Measurements from ENCODE around the gene RBP3. TPM values are rescaled to one million over a fixed set of nuclear protein-coding genes. Genes with fewer than 3 reads are reported as not detected.

The RBP3 gene
- total RNA-seq, 1 donor from 2014 or later, result not detected

DNA sequence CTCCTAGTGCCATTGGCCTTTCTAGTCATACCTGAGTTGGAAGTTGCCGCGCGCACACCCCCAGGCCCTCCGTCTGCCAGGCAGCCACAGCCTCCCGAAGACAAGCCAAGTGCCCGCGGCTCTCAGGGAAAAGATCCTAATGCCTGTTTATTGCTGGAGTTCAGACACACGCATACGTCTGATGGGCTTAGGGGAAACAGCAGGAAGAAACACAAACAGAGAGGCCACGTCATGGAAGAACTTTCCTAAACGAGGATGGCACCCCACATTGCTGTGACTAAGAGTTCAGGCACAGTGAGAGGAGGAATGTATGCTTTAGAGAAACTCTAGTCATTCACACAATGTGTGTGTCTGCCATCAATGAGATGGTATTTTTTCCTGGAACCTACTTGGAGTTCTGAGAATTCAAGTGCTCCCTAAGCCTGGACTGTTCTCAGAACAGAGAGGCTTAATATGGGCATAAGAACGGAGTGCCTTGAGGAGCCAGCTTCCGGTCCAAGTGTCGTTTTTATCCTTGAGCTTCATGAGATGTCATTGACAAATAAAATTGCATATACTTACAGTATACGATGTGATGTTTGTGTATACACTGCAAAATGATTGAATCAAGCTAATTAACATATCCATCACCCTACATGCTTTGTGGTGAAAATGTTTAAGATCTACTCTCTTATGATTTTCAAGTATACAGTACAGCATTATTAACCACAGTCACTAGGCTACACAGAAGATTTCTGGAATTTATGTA is 11.6 kb upstream of the RBP3 start:
- peak; percentile 62 for DNase-seq (ENCODE audit: low spot score)

DNA sequence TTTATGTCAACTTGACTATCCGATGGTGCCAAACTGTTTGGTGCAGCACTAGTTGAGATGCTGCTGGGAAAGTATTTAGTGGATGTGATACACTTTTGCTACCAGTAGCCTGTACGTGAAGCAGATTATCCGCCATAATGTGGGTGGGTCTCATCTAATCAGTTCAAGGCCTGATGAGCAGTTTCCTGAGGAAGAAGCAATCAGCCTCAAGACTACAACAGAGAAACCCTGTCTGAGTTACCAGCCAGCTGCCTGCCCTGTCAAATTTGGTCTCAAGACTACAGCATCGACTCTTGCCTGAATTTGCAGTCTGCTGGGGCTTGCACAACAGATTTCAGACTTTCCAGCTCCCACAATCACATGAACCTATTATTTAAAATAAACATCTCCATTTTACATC is 10.9 kb upstream of the RBP3 start:
- DNase-seq (ENCODE audit: low spot score), result no peak

- no peak for DNase-seq (ENCODE audit: low spot score)
Measured at GRCh38 chr10:47339186-47339735, 8.9 kb upstream of the RBP3 start.

- peak; percentile 80 for DNase-seq (ENCODE audit: low spot score)
Measured at GRCh38 chr10:47339759-47340607, 8.2 kb upstream of the RBP3 start.

DNA sequence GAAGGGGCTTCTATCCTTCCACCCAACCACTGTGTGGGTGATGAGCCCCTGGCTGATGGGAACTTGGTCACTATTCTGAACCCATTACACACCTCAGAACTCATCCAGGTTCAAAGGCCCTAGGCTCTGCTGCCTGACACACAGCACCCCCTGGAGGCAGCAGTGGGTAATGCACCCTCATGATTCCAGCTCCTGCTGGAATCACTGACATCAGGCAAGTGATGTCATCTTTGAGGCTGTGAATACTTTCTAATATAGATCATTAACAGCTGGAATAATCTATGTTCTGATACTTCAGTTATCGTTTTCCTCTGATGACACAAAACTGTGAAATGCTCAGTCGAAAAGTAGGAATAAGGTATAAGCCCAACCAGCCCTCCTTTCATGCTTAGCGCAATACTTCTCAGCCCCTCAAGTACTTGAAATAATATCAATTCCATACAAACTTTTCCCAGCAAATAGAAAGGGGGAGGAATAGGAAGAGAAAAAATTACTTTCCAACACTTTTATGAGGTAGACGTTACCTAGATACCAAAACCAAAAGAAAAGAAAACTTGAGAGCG is 7.5 kb upstream of the RBP3 start:
- peak; percentile 81 for DNase-seq (ENCODE audit: low spot score)

GRCh38 chr10:47344996-47345870 is 2.9 kb upstream of the RBP3 start:
- DNase-seq (ENCODE audit: low spot score), result peak; percentile 57

DNA sequence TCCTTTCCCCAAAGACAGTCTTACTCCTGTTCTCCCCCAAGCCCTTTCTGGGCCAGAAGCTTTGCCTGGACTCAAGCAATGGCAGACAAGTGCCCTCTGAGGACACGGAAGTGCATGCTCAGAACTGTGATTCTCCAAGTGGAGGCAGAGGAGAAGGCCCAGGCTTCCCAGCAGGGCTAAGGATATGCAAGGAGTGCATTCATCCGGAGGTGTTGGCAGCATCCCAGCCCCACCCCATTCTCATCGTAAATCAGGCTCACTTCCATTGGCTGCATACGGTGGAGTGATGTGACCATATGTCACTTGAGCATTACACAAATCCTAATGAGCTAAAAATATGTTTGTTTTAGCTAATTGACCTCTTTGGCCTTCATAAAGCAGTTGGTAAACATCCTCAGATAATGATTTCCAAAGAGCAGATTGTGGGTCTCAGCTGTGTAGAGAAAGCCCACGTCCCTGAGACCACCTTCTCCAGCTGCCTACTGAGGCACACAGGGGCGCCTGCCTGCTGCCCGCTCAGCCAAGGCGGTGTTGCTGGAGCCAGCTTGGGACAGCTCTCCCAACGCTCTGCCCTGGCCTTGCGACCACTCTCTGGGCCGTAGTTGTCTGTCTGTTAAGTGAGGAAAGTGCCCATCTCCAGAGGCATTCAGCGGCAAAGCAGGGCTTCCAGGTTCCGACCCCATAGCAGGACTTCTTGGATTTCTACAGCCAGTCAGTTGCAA is 1.4 kb upstream of the RBP3 start:
- DNase-seq (ENCODE audit: low spot score), result peak; percentile 81

DNA sequence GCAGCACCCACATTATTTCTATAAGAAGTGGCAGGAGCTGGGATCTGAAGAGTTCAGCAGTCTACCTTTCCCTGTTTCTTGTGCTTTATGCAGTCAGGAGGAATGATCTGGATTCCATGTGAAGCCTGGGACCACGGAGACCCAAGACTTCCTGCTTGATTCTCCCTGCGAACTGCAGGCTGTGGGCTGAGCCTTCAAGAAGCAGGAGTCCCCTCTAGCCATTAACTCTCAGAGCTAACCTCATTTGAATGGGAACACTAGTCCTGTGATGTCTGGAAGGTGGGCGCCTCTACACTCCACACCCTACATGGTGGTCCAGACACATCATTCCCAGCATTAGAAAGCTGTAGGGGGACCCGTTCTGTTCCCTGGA is 874 bp upstream of the RBP3 start:
- DNase-seq (ENCODE audit: low spot score), result peak; percentile 55

DNA sequence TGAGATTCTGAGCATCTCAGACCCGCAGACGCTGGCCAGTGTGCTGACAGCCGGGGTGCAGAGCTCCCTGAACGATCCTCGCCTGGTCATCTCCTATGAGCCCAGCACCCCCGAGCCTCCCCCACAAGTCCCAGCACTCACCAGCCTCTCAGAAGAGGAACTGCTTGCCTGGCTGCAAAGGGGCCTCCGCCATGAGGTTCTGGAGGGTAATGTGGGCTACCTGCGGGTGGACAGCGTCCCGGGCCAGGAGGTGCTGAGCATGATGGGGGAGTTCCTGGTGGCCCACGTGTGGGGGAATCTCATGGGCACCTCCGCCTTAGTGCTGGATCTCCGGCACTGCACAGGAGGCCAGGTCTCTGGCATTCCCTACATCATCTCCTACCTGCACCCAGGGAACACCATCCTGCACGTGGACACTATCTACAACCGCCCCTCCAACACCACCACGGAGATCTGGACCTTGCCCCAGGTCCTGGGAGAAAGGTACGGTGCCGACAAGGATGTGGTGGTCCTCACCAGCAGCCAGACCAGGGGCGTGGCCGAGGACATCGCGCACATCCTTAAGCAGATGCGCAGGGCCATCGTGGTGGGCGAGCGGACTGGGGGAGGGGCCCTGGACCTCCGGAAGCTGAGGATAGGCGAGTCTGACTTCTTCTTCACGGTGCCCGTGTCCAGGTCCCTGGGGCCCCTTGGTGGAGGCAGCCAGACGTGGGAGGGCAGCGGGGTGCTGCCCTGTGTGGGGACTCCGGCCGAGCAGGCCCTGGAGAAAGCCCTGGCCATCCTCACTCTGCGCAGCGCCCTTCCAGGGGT is 703 bp downstream of the RBP3 start:
- peak; percentile 74 for DNase-seq (ENCODE audit: low spot score)

DNA sequence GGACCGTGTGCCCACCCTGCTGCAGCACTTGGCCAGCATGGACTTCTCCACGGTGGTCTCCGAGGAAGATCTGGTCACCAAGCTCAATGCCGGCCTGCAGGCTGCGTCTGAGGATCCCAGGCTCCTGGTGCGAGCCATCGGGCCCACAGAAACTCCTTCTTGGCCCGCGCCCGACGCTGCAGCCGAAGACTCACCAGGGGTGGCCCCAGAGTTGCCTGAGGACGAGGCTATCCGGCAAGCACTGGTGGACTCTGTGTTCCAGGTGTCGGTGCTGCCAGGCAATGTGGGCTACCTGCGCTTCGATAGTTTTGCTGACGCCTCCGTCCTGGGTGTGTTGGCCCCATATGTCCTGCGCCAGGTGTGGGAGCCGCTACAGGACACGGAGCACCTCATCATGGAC is 1.4 kb downstream of the RBP3 start:
- DNase-seq (ENCODE audit: low spot score), result peak; percentile 84

- peak; percentile 82 for DNase-seq (ENCODE audit: low spot score)
Measured at GRCh38 chr10:47349941-47350371, 1.8 kb downstream of the RBP3 start.

DNA sequence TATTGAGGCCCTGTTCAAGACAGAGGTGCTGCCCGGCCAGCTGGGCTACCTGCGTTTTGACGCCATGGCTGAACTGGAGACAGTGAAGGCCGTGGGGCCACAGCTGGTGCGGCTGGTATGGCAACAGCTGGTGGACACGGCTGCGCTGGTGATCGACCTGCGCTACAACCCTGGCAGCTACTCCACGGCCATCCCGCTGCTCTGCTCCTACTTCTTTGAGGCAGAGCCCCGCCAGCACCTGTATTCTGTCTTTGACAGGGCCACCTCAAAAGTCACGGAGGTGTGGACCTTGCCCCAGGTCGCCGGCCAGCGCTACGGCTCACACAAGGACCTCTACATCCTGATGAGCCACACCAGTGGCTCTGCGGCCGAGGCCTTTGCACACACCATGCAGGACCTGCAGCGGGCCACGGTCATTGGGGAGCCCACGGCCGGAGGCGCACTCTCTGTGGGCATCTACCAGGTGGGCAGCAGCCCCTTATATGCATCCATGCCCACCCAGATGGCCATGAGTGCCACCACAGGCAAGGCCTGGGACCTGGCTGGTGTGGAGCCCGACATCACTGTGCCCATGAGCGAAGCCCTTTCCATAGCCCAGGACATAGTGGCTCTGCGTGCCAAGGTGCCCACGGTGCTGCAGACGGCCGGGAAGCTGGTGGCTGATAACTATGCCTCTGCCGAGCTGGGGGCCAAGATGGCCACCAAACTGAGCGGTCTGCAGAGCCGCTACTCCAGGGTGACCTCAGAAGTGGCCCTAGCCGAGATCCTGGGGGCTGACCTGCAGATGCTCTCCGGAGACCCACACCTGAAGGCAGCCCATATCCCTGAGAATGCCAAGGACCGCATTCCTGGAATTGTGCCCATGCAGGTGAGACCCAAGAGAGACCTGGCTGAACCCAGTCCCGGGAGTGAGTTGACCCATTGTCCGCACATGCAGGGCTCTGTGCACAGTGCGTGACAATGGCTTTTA is 2.8 kb downstream of the RBP3 start:
- DNase-seq (ENCODE audit: low spot score), result peak; percentile 82

GRCh38 chr10:47351899-47352815 is 4.0 kb downstream of the RBP3 start:
- DNase-seq (ENCODE audit: low spot score), result peak; percentile 83

DNA sequence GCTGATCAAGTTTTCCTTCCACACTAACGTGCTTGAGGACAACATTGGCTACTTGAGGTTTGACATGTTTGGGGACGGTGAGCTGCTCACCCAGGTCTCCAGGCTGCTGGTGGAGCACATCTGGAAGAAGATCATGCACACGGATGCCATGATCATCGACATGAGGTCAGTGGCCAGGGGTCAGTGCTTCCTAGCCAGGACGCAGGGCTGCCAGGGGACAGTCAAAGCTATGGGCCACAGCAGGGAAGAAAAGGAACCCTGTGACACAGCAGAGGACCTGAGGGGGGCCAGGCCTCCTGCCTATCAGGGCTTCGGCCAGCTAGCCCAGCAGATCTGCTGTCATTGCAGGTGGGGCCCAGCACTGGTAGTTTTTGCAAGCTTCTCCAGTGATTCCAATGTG is 5.2 kb downstream of the RBP3 start:
- peak; percentile 47 for DNase-seq (ENCODE audit: low spot score)

GRCh38 chr10:47354165-47354564 is 6.0 kb downstream of the RBP3 start:
- DNase-seq (ENCODE audit: low spot score), result peak; percentile 75

- DNase-seq (ENCODE audit: low spot score), result no peak
Measured at GRCh38 chr10:47354900-47355299, 6.7 kb downstream of the RBP3 start.

DNA sequence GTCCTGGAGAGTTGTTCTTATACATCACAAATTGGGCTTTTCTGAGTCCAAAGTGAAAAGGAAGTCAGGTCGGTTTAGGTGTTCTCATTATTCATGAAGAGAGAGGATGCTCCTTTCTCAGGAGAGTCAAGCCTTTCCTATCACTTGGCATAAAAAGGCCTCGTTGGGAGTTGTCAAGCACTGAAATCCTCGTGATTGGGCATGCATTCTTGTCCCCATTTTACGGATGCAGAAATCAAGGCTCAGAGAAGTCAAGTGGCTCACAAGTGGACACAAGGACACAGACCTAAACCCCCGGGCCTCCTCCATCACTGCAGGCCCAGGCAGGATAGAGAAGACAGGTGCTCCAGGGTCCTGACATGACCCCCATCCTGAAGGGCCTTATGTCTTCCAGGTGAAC is 8.5 kb downstream of the RBP3 start:
- DNase-seq (ENCODE audit: low spot score), result peak; percentile 81
